Bronchial epithelial cell (primary cell): ENCODE data around the gene TEX12. TPM values are rescaled to one million over a fixed set of nuclear protein-coding genes. Genes with fewer than 3 reads are reported as not detected.

Experiments used
- DNase-seq: peaks from one replicate; pipeline ENCODE4 v3.0.0-alpha.2; 2010; ENCODE audit warnings: low read depth
- FAIRE-seq: peaks from 2 replicates; lab custom pipeline; 2011; peaks lifted over from hg19 to GRCh38; lab: Jason Lieb, UNC
- H3K27me3 ChIP-seq: 2 replicates; pipeline ENCODE4 v1.5.1; 2011; ENCODE audit warnings: low read length; ENCODE audit not compliant: control insufficient read depth, insufficient read depth
- H3K36me3 ChIP-seq: 2 replicates; pipeline ENCODE4 v1.5.1; 2011; ENCODE audit warnings: low read length; ENCODE audit not compliant: control insufficient read depth, insufficient read depth
- H3K4me3 ChIP-seq: 2 replicates; pipeline ENCODE4 v1.5.1; 2011; ENCODE audit warnings: mild to moderate bottlenecking, low read depth, low read length, control low read depth
- total RNA-seq: library from RNA; depleted of rRNA; stranded (reverse); fragments of >200 nt; gene quantifications from 2 replicates; pipeline ENCODE4 v1.2.1, GENCODE V29; 2014
- TF ChIP-seq, protein P1 (sequence below): IDR thresholded peaks from 2 replicates; pipeline ENCODE4 v1.5.1; 2011; ENCODE audit warnings: mild to moderate bottlenecking, moderate library complexity, low read length, control low read depth, inconsistent platforms; ENCODE audit not compliant: insufficient read depth, severe bottlenecking

TEX12 gene
- total RNA-seq, 1 donor from 2014 or later: 0.26 TPM

DNA sequence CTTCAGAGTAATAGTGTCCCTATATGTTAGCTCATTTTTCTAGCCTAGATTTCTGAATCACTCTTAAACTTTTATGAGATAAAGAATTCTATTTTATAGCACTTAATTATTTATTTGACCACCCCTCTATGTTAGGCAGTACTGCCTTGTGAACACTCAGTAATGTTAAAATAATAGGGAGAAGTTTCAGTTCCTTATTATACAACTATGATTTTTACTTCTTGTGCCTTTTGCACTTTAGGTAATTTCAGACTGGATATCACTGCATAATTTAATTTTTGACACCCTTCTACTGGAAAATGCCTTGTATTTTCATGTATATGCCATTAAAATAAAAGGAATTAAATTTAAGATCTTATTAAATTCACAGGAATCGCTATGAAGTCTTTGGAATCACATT, 11.3 kb downstream of the TEX12 start:
- FAIRE-seq: no peak
- Histone ChIP-seq H3K27me3 (no peaks in the 10 kb centered on the region), H3K4me3 (no peak overlapping the region)

DNA sequence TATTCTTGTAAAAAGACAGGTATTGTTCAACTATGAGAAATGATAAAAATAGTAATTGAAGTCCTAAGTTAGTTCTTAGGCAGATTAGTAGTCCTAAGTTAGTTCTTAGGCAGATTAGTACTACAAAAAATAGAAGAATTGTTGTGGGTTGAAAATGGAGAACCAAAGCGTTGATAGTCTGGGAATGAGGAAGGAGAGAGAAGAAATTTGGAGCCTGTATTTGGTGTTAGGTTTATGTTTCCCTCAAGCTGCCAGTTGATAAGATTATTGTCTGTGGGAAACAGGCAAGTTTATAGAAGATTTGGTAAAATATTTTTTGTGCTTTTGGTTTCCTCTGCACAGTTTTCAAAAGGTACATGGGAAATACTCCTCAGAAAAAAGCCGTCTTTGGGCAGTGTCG, 11.8 kb downstream of the TEX12 start:
- no peak for DNase-seq
- Histone ChIP-seq H3K4me3 (no peak overlapping the region), H3K36me3 (no peaks in the 10 kb centered on the region), H3K27me3 (no peaks in the 10 kb centered on the region)
- TF ChIP-seq, protein P1, sequence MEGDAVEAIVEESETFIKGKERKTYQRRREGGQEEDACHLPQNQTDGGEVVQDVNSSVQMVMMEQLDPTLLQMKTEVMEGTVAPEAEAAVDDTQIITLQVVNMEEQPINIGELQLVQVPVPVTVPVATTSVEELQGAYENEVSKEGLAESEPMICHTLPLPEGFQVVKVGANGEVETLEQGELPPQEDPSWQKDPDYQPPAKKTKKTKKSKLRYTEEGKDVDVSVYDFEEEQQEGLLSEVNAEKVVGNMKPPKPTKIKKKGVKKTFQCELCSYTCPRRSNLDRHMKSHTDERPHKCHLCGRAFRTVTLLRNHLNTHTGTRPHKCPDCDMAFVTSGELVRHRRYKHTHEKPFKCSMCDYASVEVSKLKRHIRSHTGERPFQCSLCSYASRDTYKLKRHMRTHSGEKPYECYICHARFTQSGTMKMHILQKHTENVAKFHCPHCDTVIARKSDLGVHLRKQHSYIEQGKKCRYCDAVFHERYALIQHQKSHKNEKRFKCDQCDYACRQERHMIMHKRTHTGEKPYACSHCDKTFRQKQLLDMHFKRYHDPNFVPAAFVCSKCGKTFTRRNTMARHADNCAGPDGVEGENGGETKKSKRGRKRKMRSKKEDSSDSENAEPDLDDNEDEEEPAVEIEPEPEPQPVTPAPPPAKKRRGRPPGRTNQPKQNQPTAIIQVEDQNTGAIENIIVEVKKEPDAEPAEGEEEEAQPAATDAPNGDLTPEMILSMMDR: no peak
- no peak for FAIRE-seq

More for the DNA sequence above, 11.3 kb downstream of the TEX12 start:
- DNase-seq: no peak
- TF ChIP-seq, protein P1: no peak
- H3K36me3 ChIP-seq: no peaks in the 10 kb centered on the region

- TF ChIP-seq, protein P1: no peak
- no peak overlapping the region for H3K4me3 ChIP-seq
- no peaks in the 10 kb centered on the region for H3K27me3 ChIP-seq
- no peak for DNase-seq
- FAIRE-seq: no peak
- no peaks in the 10 kb centered on the region for H3K36me3 ChIP-seq
Measured at GRCh38 chr11:112179601-112180000, 12.4 kb downstream of the TEX12 start.

DNA sequence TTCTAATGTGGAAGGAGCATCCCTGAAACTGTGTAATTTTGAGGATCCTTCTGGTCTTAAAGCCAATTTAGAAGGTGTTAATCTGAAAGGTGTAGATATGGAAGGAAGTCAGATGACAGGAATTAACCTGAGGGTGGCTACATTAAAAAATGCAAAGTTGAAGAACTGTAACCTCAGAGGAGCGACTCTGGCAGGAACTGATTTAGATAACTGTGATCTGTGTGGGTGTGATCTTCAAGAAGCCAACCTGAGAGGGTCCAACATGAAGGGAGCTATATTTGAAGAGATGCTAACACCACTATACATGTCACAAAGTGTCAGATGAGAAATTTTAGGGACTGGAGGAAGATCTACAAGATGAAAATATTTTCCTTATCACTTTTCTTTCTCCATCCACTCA, 15.7 kb downstream of the TEX12 start:
- Histone ChIP-seq H3K4me3 (no peak overlapping the region), H3K27me3 (no peaks in the 10 kb centered on the region), H3K36me3 (no peaks in the 10 kb centered on the region)
- TF ChIP-seq, protein P1: no peak
- FAIRE-seq: no peak
- no peak for DNase-seq

- no peak for FAIRE-seq
Measured at GRCh38 chr11:112185883-112186282, 18.7 kb downstream of the TEX12 start.

More at GRCh38 chr11:112185883-112186282, 18.7 kb downstream of the TEX12 start:
- no peak overlapping the region for H3K4me3 ChIP-seq
- no peak for DNase-seq
- no peaks in the 10 kb centered on the region for H3K36me3 ChIP-seq
- TF ChIP-seq, protein P1: no peak
- no peaks in the 10 kb centered on the region for H3K27me3 ChIP-seq
